ENCODE results near the gene AIG1. TPM values are rescaled to one million over a fixed set of nuclear protein-coding genes. Genes with fewer than 3 reads are reported as not detected.

Gene AIG1
- total and polyA plus RNA-seq, 2 donors (not counting 1 experiment from before 2014, with no cell fraction given), result 40.6 to 42.2 TPM

- Histone ChIP-seq H3K4me3 (replicated peaks in 1 of 4; ENCODE audit: control extremely low read depth in 1 of 4, insufficient read depth in 1 of 4, low read depth in 3 of 4, low read length in 4 of 4) (peak overlapping the region; percentile 57 to 93 (median 66)), H3K9ac (ENCODE audit: insufficient read depth, low read length) (peak overlapping the region; percentile 92), H3K36me3 (ENCODE audit: control insufficient read depth, insufficient read depth, low read length) (no peaks in the 10 kb centered on the region), H3K9me3 (ENCODE audit: control insufficient read depth, insufficient read depth, low read depth, low read length) (no peaks in the 10 kb centered on the region), H2AFZ (ENCODE audit: low read length) (peak overlapping the region; percentile 3), H3K27me3 (ENCODE audit: control insufficient read depth, insufficient read depth, low read length) (no peaks in the 10 kb centered on the region), H4K20me1 (ENCODE audit: control insufficient read depth, extremely low read depth, insufficient read depth, low read length) (no peaks in the 10 kb centered on the region), H3K79me2 (ENCODE audit: control insufficient read depth, insufficient read depth, low read length) (no peaks in the 10 kb centered on the region), H3K4me2 (ENCODE audit: extremely low read depth, insufficient read depth, low read length) (peak overlapping the region; percentile 55), H3K27ac (ENCODE audit: insufficient read depth, low read length) (peak overlapping the region; percentile 89), H3K4me1 (ENCODE audit: control insufficient read depth, extremely low read depth, insufficient read depth, low read length) (no peaks in the 10 kb centered on the region)
- peak; percentile 84 to 89 for DNase-seq (ENCODE audit: low read depth in 2 of 2)
- TF ChIP-seq CTCF (conservative IDR thresholded peaks at IDR 0.05 in 1 of 2, IDR thresholded peaks at IDR 0.05 in 1 of 2; ENCODE audit: low read depth in 1 of 2, low read length in 2 of 2), result peak in 1 of 2 donors; percentile 9
- no peak for TF ChIP-seq EZH2 (IDR thresholded peaks at IDR 0.05; ENCODE audit: low read length, missing control alignments)
Measured at GRCh38 chr6:143060354-143060805, 309 bp upstream of the AIG1 start.

- H3K27ac ChIP-seq (ENCODE audit: insufficient read depth, low read length), result no peak overlapping the region
- H3K79me2 ChIP-seq (ENCODE audit: control insufficient read depth, insufficient read depth, low read length), result no peaks in the 10 kb centered on the region
- no peak overlapping the region for H2AFZ ChIP-seq (ENCODE audit: low read length)
- no peaks in the 10 kb centered on the region for H3K27me3 ChIP-seq (ENCODE audit: control insufficient read depth, insufficient read depth, low read length)
- no peaks in the 10 kb centered on the region for H4K20me1 ChIP-seq (ENCODE audit: control insufficient read depth, extremely low read depth, insufficient read depth, low read length)
- no peak overlapping the region for H3K9ac ChIP-seq (ENCODE audit: insufficient read depth, low read length)
- TF ChIP-seq CTCF (conservative IDR thresholded peaks at IDR 0.05 in 1 of 2, IDR thresholded peaks at IDR 0.05 in 1 of 2; ENCODE audit: low read depth in 1 of 2, low read length in 2 of 2) (no peak), EZH2 (IDR thresholded peaks at IDR 0.05; ENCODE audit: low read length, missing control alignments) (no peak)
- H3K36me3 ChIP-seq (ENCODE audit: control insufficient read depth, insufficient read depth, low read length), result no peaks in the 10 kb centered on the region
- H3K4me2 ChIP-seq (ENCODE audit: extremely low read depth, insufficient read depth, low read length), result peak overlapping the region; percentile 91
- H3K4me1 ChIP-seq (ENCODE audit: control insufficient read depth, extremely low read depth, insufficient read depth, low read length), result no peaks in the 10 kb centered on the region
- DNase-seq (ENCODE audit: low read depth in 2 of 2), result peak in 1 of 2 donors; percentile 36
- peak overlapping the region; percentile 71 to 80 (median 74) for H3K4me3 ChIP-seq (replicated peaks in 1 of 4; ENCODE audit: control extremely low read depth in 1 of 4, insufficient read depth in 1 of 4, low read depth in 3 of 4, low read length in 4 of 4)
- no peaks in the 10 kb centered on the region for H3K9me3 ChIP-seq (ENCODE audit: control insufficient read depth, insufficient read depth, low read depth, low read length)
Measured at GRCh38 chr6:143061597-143062385, 1.1 kb downstream of the AIG1 start.

- no peak for TF ChIP-seq EZH2 (IDR thresholded peaks at IDR 0.05; ENCODE audit: low read length, missing control alignments)
- no peak for TF ChIP-seq CTCF (conservative IDR thresholded peaks at IDR 0.05 in 1 of 2, IDR thresholded peaks at IDR 0.05 in 1 of 2; ENCODE audit: low read depth in 1 of 2, low read length in 2 of 2)
- H3K4me2 ChIP-seq (ENCODE audit: extremely low read depth, insufficient read depth, low read length), result no peak overlapping the region
Measured at GRCh38 chr6:143062551-143062950, 1.9 kb downstream of the AIG1 start.

More at GRCh38 chr6:143062551-143062950, 1.9 kb downstream of the AIG1 start:
- Histone ChIP-seq H3K36me3 (ENCODE audit: control insufficient read depth, insufficient read depth, low read length) (no peaks in the 10 kb centered on the region), H2AFZ (ENCODE audit: low read length) (no peak overlapping the region), H3K27me3 (ENCODE audit: control insufficient read depth, insufficient read depth, low read length) (no peaks in the 10 kb centered on the region), H3K4me1 (ENCODE audit: control insufficient read depth, extremely low read depth, insufficient read depth, low read length) (no peaks in the 10 kb centered on the region), H3K27ac (ENCODE audit: insufficient read depth, low read length) (no peak overlapping the region), H3K9ac (ENCODE audit: insufficient read depth, low read length) (no peak overlapping the region), H3K4me3 (replicated peaks in 1 of 4; ENCODE audit: control extremely low read depth in 1 of 4, insufficient read depth in 1 of 4, low read depth in 3 of 4, low read length in 4 of 4) (no peak overlapping the region), H3K79me2 (ENCODE audit: control insufficient read depth, insufficient read depth, low read length) (no peaks in the 10 kb centered on the region), H4K20me1 (ENCODE audit: control insufficient read depth, extremely low read depth, insufficient read depth, low read length) (no peaks in the 10 kb centered on the region), H3K9me3 (ENCODE audit: control insufficient read depth, insufficient read depth, low read depth, low read length) (no peaks in the 10 kb centered on the region)
- no peak for DNase-seq (ENCODE audit: low read depth in 2 of 2)
